Keratinocyte (primary cell): ENCODE data around the gene IL15RA. TPM values are rescaled to one million over a fixed set of nuclear protein-coding genes. Genes with fewer than 3 reads are reported as not detected.

ENCODE experiments used
- DNase-seq: peaks from one replicate; pipeline ENCODE4 v3.0.0-alpha.2; 2011; ENCODE audit warnings: low read depth, missing footprints, low spot score
- FAIRE-seq: peaks from 2 replicates; lab custom pipeline; 2011; peaks lifted over from hg19 to GRCh38; lab: Jason Lieb, UNC
- H2AFZ ChIP-seq: 2 replicates; pipeline ENCODE4 v1.6.0; 2012; ENCODE audit warnings: low read length, control low read depth, inconsistent platforms; ENCODE audit not compliant: control insufficient read depth
- H3K27ac ChIP-seq: 2 replicates; pipeline ENCODE4 v1.5.1; 2011; ENCODE audit warnings: low read length; ENCODE audit not compliant: control insufficient read depth, insufficient read depth
- H3K27me3 ChIP-seq: 3 replicates; pipeline ENCODE4 v1.6.0; 2011; ENCODE audit warnings: low read length; ENCODE audit not compliant: control insufficient read depth, insufficient read depth; ENCODE audit errors: extremely low read depth
- H3K36me3 ChIP-seq, 2 experiments: 2 replicates in 1 of 2; 3 replicates in 1 of 2; pipeline ENCODE4 v1.5.1; 2011; ENCODE audit warnings: low read length in 2 of 2, mild to moderate bottlenecking in 1 of 2; ENCODE audit not compliant: control insufficient read depth in 2 of 2, insufficient read depth in 2 of 2; ENCODE audit errors: extremely low read depth in 1 of 2
- H3K4me1 ChIP-seq: 3 replicates; pipeline ENCODE4 v1.5.1; 2011; ENCODE audit warnings: low read length; ENCODE audit not compliant: control insufficient read depth, insufficient read depth; ENCODE audit errors: extremely low read depth
- H3K4me2 ChIP-seq: 3 replicates; pipeline ENCODE4 v1.6.0; 2011; ENCODE audit warnings: low read depth, low read length; ENCODE audit not compliant: control insufficient read depth, insufficient read depth; ENCODE audit errors: extremely low read depth
- H3K4me3 ChIP-seq, 3 experiments: fragments of 200-600 bp in 1 of 3; sonication (generic) in 1 of 3; 2 replicates in 2 of 3; 3 replicates in 1 of 3; pipeline ENCODE4 v1.5.1; 2011 to 2016; ENCODE audit warnings: low read length in 3 of 3, mild to moderate bottlenecking in 3 of 3, control low read depth in 2 of 3, inconsistent platforms in 1 of 3, low read depth in 1 of 3, mixed read lengths in 1 of 3, mixed run types in 1 of 3, moderate library complexity in 1 of 3; ENCODE audit not compliant: control insufficient read depth in 2 of 3, insufficient read depth in 2 of 3; ENCODE audit errors: extremely low read depth in 1 of 3
- H3K79me2 ChIP-seq: 2 replicates; pipeline ENCODE4 v1.6.0; 2012; ENCODE audit warnings: low read length; ENCODE audit not compliant: control insufficient read depth, insufficient read depth
- H3K9ac ChIP-seq: 3 replicates; pipeline ENCODE4 v1.6.0; 2011; ENCODE audit warnings: low read length; ENCODE audit not compliant: control insufficient read depth, insufficient read depth; ENCODE audit errors: extremely low read depth
- H3K9me1 ChIP-seq: 3 replicates; pipeline ENCODE4 v1.6.0; 2011; ENCODE audit warnings: low read length; ENCODE audit not compliant: control insufficient read depth, insufficient read depth; ENCODE audit errors: extremely low read depth
- H3K9me3 ChIP-seq: 2 replicates; pipeline ENCODE4 v1.5.1; 2012; ENCODE audit warnings: low read depth, low read length; ENCODE audit not compliant: control insufficient read depth
- H4K20me1 ChIP-seq: 3 replicates; pipeline ENCODE4 v1.6.0; 2011; ENCODE audit warnings: low read length; ENCODE audit not compliant: control insufficient read depth, insufficient read depth; ENCODE audit errors: extremely low read depth
- EZH2 ChIP-seq: IDR thresholded peaks from one replicate; pipeline ENCODE4 v1.6.1; 2012; ENCODE audit warnings: inconsistent platforms, mild to moderate bottlenecking, low read length, moderate library complexity
- dilution Hi-C: fragments of 300-500 bp; cut with MboI; formaldehyde crosslinking; loops from one replicate; pipeline ENCODE4 v1.7.0; 2020; ENCODE audit warnings: low sequenced_read_pairs; ENCODE audit not compliant: extremely low pct_ligation_motif_present
- polyA plus RNA-seq, 5 experiments: library from polyadenylated mRNA; depleted of rRNA in 3 of 5; stranded (reverse) in 3 of 5; stranded (forward) in 1 of 5; unstranded in 1 of 5; fragments of >200 nt; gene quantifications; 1 replicate in 1 of 5; 2 replicates in 3 of 5; 3 replicates in 1 of 5; pipeline versions ENCODE4 v1.2.1 to v1.2.3, GENCODE V29; 2011 to 2012; ENCODE audit warnings: missing spikeins in 2 of 5, low read depth in 1 of 5, low replicate concordance in 1 of 5
- TF ChIP-seq, protein P1 (sequence below), 3 experiments: IDR thresholded peaks in 1 of 3; conservative IDR thresholded peaks in 1 of 3; optimal IDR thresholded peaks in 1 of 3; 2 replicates in 2 of 3; 3 replicates in 1 of 3; pipeline versions ENCODE3 to v1.5.1; 2011; ENCODE audit warnings: low read length in 3 of 3, mild to moderate bottlenecking in 3 of 3, moderate library complexity in 2 of 3, control low read depth in 1 of 3, inconsistent platforms in 1 of 3; ENCODE audit not compliant: insufficient read depth in 2 of 3; ENCODE audit errors: extremely low read depth in 1 of 3

Gene IL15RA
- polyA plus RNA-seq, 1 donor (not counting 4 experiments of a cell fraction or from before 2014, with no cell fraction given), result 3.8 TPM

GRCh38 chr10:5958077-5958476, 19.3 kb downstream of the IL15RA start:
- H3K9ac ChIP-seq, result no peak overlapping the region
- no peaks in the 10 kb centered on the region for H3K36me3 ChIP-seq
- dilution Hi-C loops, result loop anchor here (25.0 kb wide), 1 partner anchor 129 kb away; the partner anchor contains the start of gene RBM17
- no peaks in the 10 kb centered on the region for H3K79me2 ChIP-seq
- H4K20me1 ChIP-seq, result no peaks in the 10 kb centered on the region
- no peaks in the 10 kb centered on the region for H3K4me1 ChIP-seq
- H3K4me2 ChIP-seq, result no peak overlapping the region
- H3K27me3 ChIP-seq, result no peaks in the 10 kb centered on the region
- FAIRE-seq (no peak), DNase-seq (no peak)
- no peak for TF ChIP-seq EZH2
- no peaks in the 10 kb centered on the region for H3K9me1 ChIP-seq
- no peak overlapping the region for H3K27ac ChIP-seq
- no peak overlapping the region for H2AFZ ChIP-seq
- no peak overlapping the region for H3K4me3 ChIP-seq
- H3K9me3 ChIP-seq, result no peaks in the 10 kb centered on the region

DNA sequence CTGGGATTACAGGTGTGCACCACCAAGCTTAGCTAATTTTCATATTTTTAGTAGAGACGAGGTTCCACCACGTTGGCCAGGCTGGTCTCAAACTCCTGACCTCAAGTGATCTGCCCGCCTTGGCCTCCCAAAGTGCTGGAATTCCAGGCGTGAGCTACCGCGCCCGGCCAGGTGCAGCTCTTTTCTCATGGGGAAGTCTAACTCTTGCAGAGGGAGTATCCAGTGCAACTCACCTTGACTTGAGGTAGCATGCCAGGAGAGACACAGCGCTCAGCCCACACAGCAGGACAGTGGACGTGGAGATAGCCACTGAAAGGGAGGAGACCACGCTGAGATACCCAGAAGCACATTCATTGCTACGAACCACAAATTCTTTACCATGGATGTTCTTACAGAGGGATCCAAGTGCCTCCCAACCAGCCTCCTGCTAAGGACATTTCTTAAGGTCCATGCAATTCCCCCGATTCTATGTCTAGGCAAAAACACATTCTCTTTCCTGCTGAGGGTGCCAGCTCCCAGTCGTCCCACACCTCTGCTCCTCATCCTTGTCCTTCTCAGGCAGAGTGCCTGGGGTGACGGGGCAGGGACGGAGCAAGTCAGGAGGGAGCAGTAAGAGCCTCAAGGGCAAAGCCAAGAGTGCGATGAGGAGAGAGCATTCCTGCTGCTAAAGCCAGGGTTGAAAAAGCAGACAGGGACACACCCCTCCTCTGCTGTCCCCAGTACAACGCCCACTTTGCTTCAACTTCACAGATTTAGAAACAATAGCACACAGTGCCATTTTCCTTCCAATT, 21.0 kb downstream of the IL15RA start:
- H3K27me3 ChIP-seq, result no peaks in the 10 kb centered on the region
- H3K9me3 ChIP-seq, result no peaks in the 10 kb centered on the region
- H3K4me2 ChIP-seq, result no peak overlapping the region
- H3K9ac ChIP-seq, result no peak overlapping the region
- FAIRE-seq, result no peak
- H3K4me3 ChIP-seq, result no peak overlapping the region
- no peak for DNase-seq
- no peak for TF ChIP-seq EZH2
- TF ChIP-seq, protein P1, sequence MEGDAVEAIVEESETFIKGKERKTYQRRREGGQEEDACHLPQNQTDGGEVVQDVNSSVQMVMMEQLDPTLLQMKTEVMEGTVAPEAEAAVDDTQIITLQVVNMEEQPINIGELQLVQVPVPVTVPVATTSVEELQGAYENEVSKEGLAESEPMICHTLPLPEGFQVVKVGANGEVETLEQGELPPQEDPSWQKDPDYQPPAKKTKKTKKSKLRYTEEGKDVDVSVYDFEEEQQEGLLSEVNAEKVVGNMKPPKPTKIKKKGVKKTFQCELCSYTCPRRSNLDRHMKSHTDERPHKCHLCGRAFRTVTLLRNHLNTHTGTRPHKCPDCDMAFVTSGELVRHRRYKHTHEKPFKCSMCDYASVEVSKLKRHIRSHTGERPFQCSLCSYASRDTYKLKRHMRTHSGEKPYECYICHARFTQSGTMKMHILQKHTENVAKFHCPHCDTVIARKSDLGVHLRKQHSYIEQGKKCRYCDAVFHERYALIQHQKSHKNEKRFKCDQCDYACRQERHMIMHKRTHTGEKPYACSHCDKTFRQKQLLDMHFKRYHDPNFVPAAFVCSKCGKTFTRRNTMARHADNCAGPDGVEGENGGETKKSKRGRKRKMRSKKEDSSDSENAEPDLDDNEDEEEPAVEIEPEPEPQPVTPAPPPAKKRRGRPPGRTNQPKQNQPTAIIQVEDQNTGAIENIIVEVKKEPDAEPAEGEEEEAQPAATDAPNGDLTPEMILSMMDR (optimal IDR thresholded peaks at IDR 0.05 in 1 of 3, IDR thresholded peaks at IDR 0.05 in 1 of 3, conservative IDR thresholded peaks at IDR 0.05 in 1 of 3; ENCODE audit: extremely low read depth in 1 of 3, insufficient read depth in 2 of 3, low read length in 3 of 3), result no peak
- H4K20me1 ChIP-seq, result no peaks in the 10 kb centered on the region
- H3K4me1 ChIP-seq, result peaks cover 7% of the 10 kb centered on the region
- no peak overlapping the region for H2AFZ ChIP-seq
- no peaks in the 10 kb centered on the region for H3K9me1 ChIP-seq
- H3K36me3 ChIP-seq, result no peaks in the 10 kb centered on the region
- dilution Hi-C loops, result loop anchor here (25.0 kb wide), 1 partner anchor 131 kb away; the partner anchor contains the start of gene RBM17
- no peak overlapping the region for H3K27ac ChIP-seq
- H3K79me2 ChIP-seq, result no peaks in the 10 kb centered on the region
